Measurements from ENCODE around the gene SFN.
"Not testable (repeated sequence)": the region's sequence is repeated elsewhere in the genome, so short reads cannot be mapped to it uniquely, and the experiment has no call there.

SFN gene

GRCh38 chr1:26862781-26863684, at the start of gene SFN:
TSS of gene SFN (plus strand) at chr1:26863149. CDS start at chr1:26863213, 64 bp downstream.
- DNase-seq: peak in 2 of 51 donors; percentile 32

GRCh38 chr1:26814377-26814776, 48.6 kb upstream of the SFN start:
- DNase-seq: no peak

GRCh38 chr1:26814893-26815292, 48.1 kb upstream of the SFN start:
- no peak for DNase-seq

- no peak for DNase-seq
Observed at GRCh38 chr1:26820784-26821269, 42.1 kb upstream of the SFN start.

GRCh38 chr1:26822737-26823395, 40.1 kb upstream of the SFN start:
- DNase-seq: no peak

- DNase-seq: no peak
Observed at GRCh38 chr1:26824731-26825130, 38.2 kb upstream of the SFN start.

GRCh38 chr1:26826261-26827105, 36.5 kb upstream of the SFN start, which contains the start of gene ZDHHC18:
TSS of gene ZDHHC18 (plus strand) at chr1:26826688. CDS start at chr1:26826805, 117 bp downstream.
- peak in 43 of 51 donors; percentile 5 to 79 (median 57) for DNase-seq

GRCh38 chr1:26827106-26827604, 35.8 kb upstream of the SFN start:
- DNase-seq: no peak

- DNase-seq: no peak
Observed at GRCh38 chr1:26827663-26828062, 35.3 kb upstream of the SFN start.

GRCh38 chr1:26828411-26828991, 34.4 kb upstream of the SFN start:
- peak in 12 of 51 donors; percentile 9 to 33 (median 19) for DNase-seq

GRCh38 chr1:26829184-26829911, 33.6 kb upstream of the SFN start:
- DNase-seq: no peak

- DNase-seq: no peak
Observed at GRCh38 chr1:26831059-26831458, 31.9 kb upstream of the SFN start.

GRCh38 chr1:26831546-26832248, 31.3 kb upstream of the SFN start:
- DNase-seq: no peak

- peak in 2 of 51 donors; percentile 9 to 33 for DNase-seq
Observed at GRCh38 chr1:26832249-26832960, 30.5 kb upstream of the SFN start.

- no peak for DNase-seq
Observed at GRCh38 chr1:26833432-26834405, 29.2 kb upstream of the SFN start.

GRCh38 chr1:26837665-26838064, 25.3 kb upstream of the SFN start:
- not testable (repeated sequence) for DNase-seq

Measured in hypothalamus (tissue), 51 donors.